Panc1 (cell line): ENCODE data around the gene TTPAL. TPM values are rescaled to one million over a fixed set of nuclear protein-coding genes. Genes with fewer than 3 reads are reported as not detected.

Source experiments
- ATAC-seq: fragments of 200-7000 bp; cut with Tn5 transposase; 2 replicates; pipeline ENCODE4 v1.9.1; 2020; ENCODE audit warnings: mild to moderate bottlenecking, moderate library complexity
- BruUV-seq: library from RNA; stranded (reverse); fragments of 400-500 nt; replicated peaks from 2 replicates; lab custom pipeline; 2021; lab: Mats Ljungman, UMichigan
- CTCF ChIA-PET: fragments of 300-600 bp; sonication (Branson Sonifier 250); formaldehyde crosslinking; loops from one replicate; lab custom pipeline; 2022; ENCODE audit warnings: antibody characterized with exemption; lab: Charles Lee
- POLR2A ChIA-PET: fragments of 300-600 bp; sonication (Branson Sonifier 250); formaldehyde crosslinking; loops from one replicate; lab custom pipeline; 2022; ENCODE audit warnings: antibody characterized with exemption; lab: Charles Lee
- DNase-seq: peaks from one replicate; pipeline ENCODE4 v3.0.0-alpha.2; 2010; ENCODE audit warnings: low read depth, low spot score
- H3K27ac ChIP-seq: 2 replicates; pipeline ENCODE4 v1.5.1; 2011; ENCODE audit warnings: mild to moderate bottlenecking, low read length, inconsistent platforms
- H3K27me3 ChIP-seq: fragments of 200-500 bp; sonication (Bioruptor generic); 2 replicates; pipeline ENCODE4 v1.6.0; 2014; ENCODE audit warnings: low read length, inconsistent platforms; ENCODE audit not compliant: control insufficient read depth, insufficient read depth
- H3K36me3 ChIP-seq: fragments of 200-500 bp; sonication (Bioruptor generic); 2 replicates; pipeline ENCODE4 v1.5.1; 2014; ENCODE audit warnings: inconsistent platforms, mild to moderate bottlenecking, low read length, moderate library complexity; ENCODE audit not compliant: control insufficient read depth, insufficient read depth
- H3K4me1 ChIP-seq: 2 replicates; pipeline ENCODE4 v1.5.1; 2011; ENCODE audit warnings: inconsistent platforms, mild to moderate bottlenecking, low read length, moderate library complexity; ENCODE audit not compliant: control insufficient read depth, insufficient read depth
- H3K4me3 ChIP-seq, 2 experiments: 2 replicates each; pipeline ENCODE4 v1.5.1; 2011 to 2012; ENCODE audit warnings: low read depth in 2 of 2, low read length in 2 of 2, mild to moderate bottlenecking in 2 of 2, inconsistent platforms in 1 of 2, moderate library complexity in 1 of 2
- H3K9me3 ChIP-seq: fragments of 200-500 bp; sonication (Bioruptor generic); 2 replicates; pipeline ENCODE4 v1.5.1; 2014; ENCODE audit warnings: low read depth, mild to moderate bottlenecking, inconsistent platforms, low read length, moderate library complexity; ENCODE audit not compliant: control insufficient read depth, insufficient read depth
- CTCF ChIP-seq: fragments of 450-650 bp; IDR thresholded peaks from 2 replicates; pipeline ENCODE4 v1.5.1; 2017; ENCODE audit warnings: mild to moderate bottlenecking
- POLR2AphosphoS5 ChIP-seq: IDR thresholded peaks from 2 replicates; pipeline ENCODE4 v1.6.1; 2012; ENCODE audit warnings: mild to moderate bottlenecking, low read depth, low read length, moderate library complexity
- REST ChIP-seq, 2 experiments: IDR thresholded peaks; 2 replicates each; pipeline ENCODE4 v1.6.1; 2011 to 2012; ENCODE audit warnings: low read depth in 2 of 2, control low read depth in 1 of 2, low read length in 1 of 2, mild to moderate bottlenecking in 1 of 2, moderate library complexity in 1 of 2; ENCODE audit not compliant: insufficient read depth in 1 of 2
- SIN3A ChIP-seq: IDR thresholded peaks from 2 replicates; pipeline ENCODE4 v1.6.1; 2012; ENCODE audit warnings: low read depth, mild to moderate bottlenecking, low read length, moderate library complexity, borderline replicate concordance; ENCODE audit not compliant: insufficient read depth
- TCF7L2 ChIP-seq: IDR thresholded peaks from 2 replicates; pipeline ENCODE4 v1.6.1; 2011; ENCODE audit warnings: mild to moderate bottlenecking, low read depth, low read length, inconsistent platforms
- in situ Hi-C: cut with HindIII; loops from 2 replicates; pipeline ENCODE4 v1.10.0; 2016; ENCODE audit warnings: low sequenced_read_pairs, low pct_unique_long_range_greater_than_20kb
- intact Hi-C: fragments of 100-400 bp; cut with micrococcal nuclease; formaldehyde crosslinking; loops from one replicate; pipeline ENCODE4 v1.10.0; 2022; ENCODE audit not compliant: unreplicated experiment
- total RNA-seq: library from RNA; stranded (reverse); gene quantifications from one replicate; pipeline ENCODE4 v1.2.1, GENCODE V29; 2021; ENCODE audit not compliant: unreplicated experiment

Gene TTPAL
- total RNA-seq, 1 experiment from 2014 or later: 37.4 TPM

GRCh38 chr20:44445742-44446710, 29.6 kb upstream of the TTPAL start:
- DNase-seq: no peak
- no peak for ATAC-seq
- no peaks in the 10 kb centered on the region for H3K4me1 ChIP-seq
- H3K4me3 ChIP-seq: no peak overlapping the region
- CTCF ChIA-PET: no interaction called here
- intact Hi-C loops (no loop called here), in situ Hi-C loops (no loop called here)
- H3K9me3 ChIP-seq: no peaks in the 10 kb centered on the region
- TF ChIP-seq REST (IDR thresholded peaks at IDR 0.05; ENCODE audit: insufficient read depth in 1 of 2, low read depth in 2 of 2, low read length in 1 of 2) (no peak), SIN3A (no peak), POLR2AphosphoS5 (no peak)
- H3K36me3 ChIP-seq: no peaks in the 10 kb centered on the region
- BruUV-seq: no TSS peak
- POLR2A ChIA-PET: no interaction called here
- H3K27me3 ChIP-seq: no peaks in the 10 kb centered on the region
- no peak overlapping the region for H3K27ac ChIP-seq

GRCh38 chr20:44447827-44448419, 27.8 kb upstream of the TTPAL start:
- intact Hi-C loops: no loop called here
- CTCF ChIA-PET: no interaction called here
- TF ChIP-seq CTCF: no peak
- no peak for TF ChIP-seq POLR2AphosphoS5
- no peak for TF ChIP-seq TCF7L2
- no peak for TF ChIP-seq SIN3A
- no peak for TF ChIP-seq REST (IDR thresholded peaks at IDR 0.05; ENCODE audit: insufficient read depth in 1 of 2, low read depth in 2 of 2, low read length in 1 of 2)
- no TSS peak for BruUV-seq
- POLR2A ChIA-PET: no interaction called here
- Histone ChIP-seq H3K27me3 (no peaks in the 10 kb centered on the region), H3K27ac (no peak overlapping the region), H3K9me3 (no peaks in the 10 kb centered on the region), H3K36me3 (no peaks in the 10 kb centered on the region), H3K4me3 (no peak overlapping the region), H3K4me1 (no peaks in the 10 kb centered on the region)
- no peak for ATAC-seq
- in situ Hi-C loops: no loop called here
- DNase-seq: no peak
